Left lung (tissue), 10 donors: ENCODE data around the gene NKAPL. TPM values are rescaled to one million over a fixed set of nuclear protein-coding genes. Genes with fewer than 3 reads are reported as not detected.

Experiments used
- ATAC-seq: fragments of 200-7000 bp; cut with Tn5 transposase; one replicate; pipeline ENCODE4 v1.9.1; 2020; ENCODE audit warnings: moderate library complexity
- DNase-seq, 4 donors: peaks; one replicate each; pipeline ENCODE4 v3.0.0-alpha.2; 2013 to 2020
- H3K27ac ChIP-seq, 2 donors: fragments of 200-600 bp; sonication (generic) in 1 of 2; one replicate each; pipeline versions ENCODE4 v1.5.0 to v1.8.0; 2020 to 2021
- H3K27me3 ChIP-seq, 2 donors: fragments of 200-600 bp; sonication (generic) in 1 of 2; one replicate each; pipeline versions ENCODE4 v1.5.0 to v1.8.0; 2020 to 2021
- H3K36me3 ChIP-seq, 2 donors: fragments of 200-600 bp; sonication (generic) in 1 of 2; one replicate each; pipeline versions ENCODE4 v1.5.0 to v1.8.0; 2020 to 2021
- H3K4me1 ChIP-seq, 2 donors: fragments of 200-600 bp; one replicate each; pipeline ENCODE4 v1.8.0; 2021
- H3K4me3 ChIP-seq, 2 donors: fragments of 200-600 bp; sonication (generic) in 1 of 2; one replicate each; pipeline versions ENCODE4 v1.5.0 to v1.8.0; 2020 to 2021; ENCODE audit warnings: mild to moderate bottlenecking in 1 of 2
- H3K9me3 ChIP-seq, 2 donors: fragments of 200-600 bp; sonication (generic) in 1 of 2; one replicate each; pipeline versions ENCODE4 v1.5.0 to v1.8.0; 2020 to 2021
- CTCF ChIP-seq, 2 donors: fragments of 200-600 bp; sonication (generic) in 1 of 2; IDR thresholded peaks; one replicate each; pipeline versions ENCODE4 v1.5.0 to v1.8.0; 2021; ENCODE audit warnings: antibody characterized with exemption in 2 of 2
- intact Hi-C, 2 donors: fragments of 100-400 bp; cut with DNase I; formaldehyde crosslinking; loops; one replicate each; pipeline versions ENCODE4 v1.11.2 to v1.14.2; 2022
- polyA plus RNA-seq, 6 donors: library from polyadenylated mRNA; unstranded; fragments of 120-200 nt; gene quantifications; one replicate each; pipeline ENCODE4 v1.2.1, GENCODE V29; 2013; ENCODE audit not compliant: insufficient read length in 6 of 6
- total RNA-seq, 2 donors: library from RNA; stranded (reverse); fragmentation: NEBNext Ultra II Directional; extraction: Animal tissue kit (Norgen Biotek cat#: 25700); gene quantifications; one replicate each; pipeline ENCODE4 v1.2.1, GENCODE V29; 2021
- donor health status: DM: no; HTN: yes; CAD: no.
- donor health status: DM: no; HTN: no; CAD: no.

Gene NKAPL
- total and polyA plus RNA-seq, 8 donors, result 0.87 to 1.5 (median 1.1) TPM

DNA sequence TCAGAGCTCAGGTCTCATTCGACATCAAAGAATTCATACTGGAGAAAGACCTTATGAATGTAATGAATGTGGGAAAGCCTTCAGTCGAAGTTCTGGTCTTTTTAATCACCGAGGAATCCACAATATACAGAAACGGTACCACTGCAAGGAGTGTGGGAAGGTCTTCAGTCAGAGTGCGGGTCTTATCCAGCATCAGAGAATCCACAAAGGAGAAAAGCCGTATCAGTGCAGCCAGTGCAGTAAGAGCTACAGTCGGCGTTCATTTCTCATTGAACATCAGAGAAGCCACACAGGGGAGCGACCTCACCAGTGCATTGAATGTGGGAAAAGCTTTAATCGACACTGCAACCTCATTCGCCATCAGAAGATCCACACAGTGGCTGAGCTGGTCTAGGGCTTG lies 26.3 kb upstream of the NKAPL start:
- H3K27me3 ChIP-seq, result no peaks in the 10 kb centered on the region
- DNase-seq (no peak), ATAC-seq (no peak)
- no peak for TF ChIP-seq CTCF (IDR thresholded peaks at IDR 0.05)
- no peaks in the 10 kb centered on the region for H3K4me1 ChIP-seq
- H3K36me3 ChIP-seq, result peaks cover 0 to 68% of the 10 kb centered on the region in 2 donors
- intact Hi-C loops, result no loop called here
- no peaks in the 10 kb centered on the region for H3K9me3 ChIP-seq
- H3K27ac ChIP-seq, result no peak overlapping the region
- H3K4me3 ChIP-seq, result no peak overlapping the region

GRCh38 chr6:28235912-28236452 lies 23.1 kb upstream of the NKAPL start:
- Histone ChIP-seq H3K27ac (no peak overlapping the region), H3K36me3 (peaks cover 0 to 45% of the 10 kb centered on the region in 2 donors), H3K9me3 (no peaks in the 10 kb centered on the region), H3K4me3 (no peak overlapping the region), H3K27me3 (no peaks in the 10 kb centered on the region), H3K4me1 (no peaks in the 10 kb centered on the region)
- intact Hi-C loops, result no loop called here
- no peak for TF ChIP-seq CTCF (IDR thresholded peaks at IDR 0.05)
- no peak for ATAC-seq
- DNase-seq, result no peak

- no peaks in the 10 kb centered on the region for H3K4me1 ChIP-seq
- no peak for TF ChIP-seq CTCF (IDR thresholded peaks at IDR 0.05)
- no peaks in the 10 kb centered on the region for H3K27me3 ChIP-seq
- H3K9me3 ChIP-seq, result no peaks in the 10 kb centered on the region
- no peak overlapping the region for H3K27ac ChIP-seq
- DNase-seq (no peak), ATAC-seq (no peak)
- no peak overlapping the region for H3K4me3 ChIP-seq
- intact Hi-C loops, result no loop called here
- peaks cover 0 to 22% of the 10 kb centered on the region in 2 donors for H3K36me3 ChIP-seq
Observed at GRCh38 chr6:28239636-28240035, 19.5 kb upstream of the NKAPL start.

GRCh38 chr6:28240471-28240870 lies 18.6 kb upstream of the NKAPL start:
- DNase-seq, result no peak
- no peaks in the 10 kb centered on the region for H3K4me1 ChIP-seq
- no peak for ATAC-seq
- no peaks in the 10 kb centered on the region for H3K9me3 ChIP-seq
- intact Hi-C loops, result no loop called here
- TF ChIP-seq CTCF (IDR thresholded peaks at IDR 0.05), result no peak
- H3K27me3 ChIP-seq, result no peaks in the 10 kb centered on the region
- H3K36me3 ChIP-seq, result peaks cover 0 to 29% of the 10 kb centered on the region in 2 donors
- H3K4me3 ChIP-seq, result no peak overlapping the region
- H3K27ac ChIP-seq, result no peak overlapping the region

DNA sequence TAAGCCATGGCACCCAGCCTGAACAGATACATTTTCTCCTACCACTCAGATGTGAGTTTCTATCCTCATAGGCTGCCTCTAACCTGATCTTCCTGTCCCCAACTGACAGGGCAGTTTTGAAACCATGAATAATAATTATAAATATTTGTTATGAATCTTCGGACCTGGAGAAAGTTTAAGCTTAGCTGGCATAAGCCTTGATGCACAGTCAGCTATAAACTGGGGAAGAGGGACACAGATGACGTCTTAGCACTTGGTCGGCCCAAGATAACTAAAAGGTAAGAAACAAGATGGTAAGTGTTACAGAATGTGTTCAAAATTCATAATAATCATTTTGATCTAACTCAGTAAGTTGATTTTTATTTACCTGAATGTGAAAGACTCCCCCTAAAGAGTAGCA lies 15.2 kb upstream of the NKAPL start:
- Histone ChIP-seq H3K9me3 (no peaks in the 10 kb centered on the region), H3K4me3 (no peak overlapping the region), H3K27ac (no peak overlapping the region), H3K27me3 (no peaks in the 10 kb centered on the region), H3K36me3 (peaks cover 0 to 55% of the 10 kb centered on the region in 2 donors), H3K4me1 (no peaks in the 10 kb centered on the region)
- no peak for DNase-seq
- no peak for TF ChIP-seq CTCF (IDR thresholded peaks at IDR 0.05)
- ATAC-seq, result no peak
- intact Hi-C loops, result no loop called here
